Karpas-422 (cell line): ENCODE measurements around the gene CDC123. TPM values are rescaled to one million over a fixed set of nuclear protein-coding genes. Genes with fewer than 3 reads are reported as not detected.
"Not testable (repeated sequence)": the region's sequence is repeated elsewhere in the genome, so short reads cannot be mapped to it uniquely, and the experiment has no call there.

Experiments
- DNase-seq: peaks from one replicate; pipeline ENCODE4 v3.0.0-alpha.2; 2015
- H2AFZ ChIP-seq: fragments of 200-600 bp; sonication (generic); 2 replicates; pipeline ENCODE4 v1.6.1; 2014; ENCODE audit warnings: antibody characterized with exemption, low read length, mixed read lengths
- H3K27ac ChIP-seq: fragments of 200-600 bp; sonication (generic); 2 replicates; pipeline ENCODE4 v1.5.1; 2014; ENCODE audit warnings: mild to moderate bottlenecking, low read length, moderate library complexity
- H3K27me3 ChIP-seq: fragments of 200-600 bp; sonication (generic); 2 replicates; pipeline ENCODE4 v1.6.1; 2014; ENCODE audit warnings: low read length, mixed read lengths
- H3K36me3 ChIP-seq: fragments of 200-600 bp; sonication (generic); 2 replicates; pipeline ENCODE4 v1.6.1; 2014; ENCODE audit warnings: low read length, mixed read lengths; ENCODE audit not compliant: insufficient read depth
- H3K4me1 ChIP-seq: fragments of 200-600 bp; sonication (generic); 2 replicates; pipeline ENCODE4 v1.6.1; 2014; ENCODE audit warnings: mild to moderate bottlenecking, low read length, mixed read lengths
- H3K4me2 ChIP-seq: fragments of 200-600 bp; sonication (generic); 2 replicates; pipeline ENCODE4 v1.6.1; 2014; ENCODE audit warnings: low read length, low read depth, mild to moderate bottlenecking; ENCODE audit not compliant: poor library complexity, severe bottlenecking
- H3K4me3 ChIP-seq: fragments of 200-600 bp; sonication (generic); 2 replicates; pipeline ENCODE4 v1.5.1; 2014; ENCODE audit warnings: mild to moderate bottlenecking, antibody characterized with exemption, low read length, mixed read lengths
- H3K79me2 ChIP-seq: fragments of 200-600 bp; sonication (generic); 2 replicates; pipeline ENCODE4 v1.6.1; 2014; ENCODE audit warnings: mild to moderate bottlenecking, low read length, mixed read lengths
- H3K9ac ChIP-seq: fragments of 200-600 bp; sonication (generic); 2 replicates; pipeline ENCODE4 v1.6.0; 2014; ENCODE audit warnings: low read length
- H3K9me2 ChIP-seq: fragments of 200-600 bp; sonication (generic), shearing (Covaris generic); replicated peaks from 2 replicates; pipeline ENCODE4 v1.6.0; 2014; ENCODE audit warnings: mild to moderate bottlenecking, low read length, moderate library complexity; ENCODE audit not compliant: insufficient read depth
- H3K9me3 ChIP-seq: fragments of 300-700, 200-600 bp; sonication (generic); 2 replicates; pipeline ENCODE4 v1.6.1; 2014; ENCODE audit warnings: low read length, mixed read lengths
- H4K20me1 ChIP-seq: fragments of 200-600 bp; sonication (generic); 2 replicates; pipeline ENCODE4 v1.6.1; 2014; ENCODE audit warnings: mild to moderate bottlenecking, antibody characterized with exemption, low read length, low read depth; ENCODE audit not compliant: insufficient read depth
- total RNA-seq: library from RNA; depleted of rRNA; stranded (reverse); fragments of >200 nt; shearing (Covaris generic); gene quantifications from 2 replicates; pipeline ENCODE4 v1.2.3, GENCODE V29; 2014; ENCODE audit warnings: low replicate concordance

The CDC123 gene
- total RNA-seq, 1 experiment from 2014 or later, result 138 TPM

GRCh38 chr10:12165036-12165435 lies 31.0 kb upstream of the CDC123 start:
- H3K27ac ChIP-seq, result no peak overlapping the region
- no peaks in the 10 kb centered on the region for H3K27me3 ChIP-seq
- no peaks in the 10 kb centered on the region for H3K79me2 ChIP-seq
- H3K9me2 ChIP-seq, result no peaks in the 10 kb centered on the region
- no peak overlapping the region for H3K4me2 ChIP-seq
- H3K9me3 ChIP-seq, result no peaks in the 10 kb centered on the region
- H3K4me1 ChIP-seq, result no peaks in the 10 kb centered on the region
- no peak overlapping the region for H3K4me3 ChIP-seq
- no peaks in the 10 kb centered on the region for H4K20me1 ChIP-seq
- DNase-seq, result no peak
- no peak overlapping the region for H2AFZ ChIP-seq
- H3K36me3 ChIP-seq, result peaks cover 47% of the 10 kb centered on the region; the same call in 1 of the 2 replicates
- H3K9ac ChIP-seq, result no peak overlapping the region

- no peaks in the 10 kb centered on the region for H3K9me3 ChIP-seq
- H3K36me3 ChIP-seq, result peaks cover 51% of the 10 kb centered on the region; the same call in 1 of the 2 replicates
- H2AFZ ChIP-seq, result no peak overlapping the region
- H3K4me2 ChIP-seq, result no peak overlapping the region
- no peak overlapping the region for H3K9ac ChIP-seq
- no peak overlapping the region for H3K27ac ChIP-seq
- H3K4me3 ChIP-seq, result no peak overlapping the region
- no peaks in the 10 kb centered on the region for H3K27me3 ChIP-seq
- H3K79me2 ChIP-seq, result no peaks in the 10 kb centered on the region
- H3K4me1 ChIP-seq, result no peaks in the 10 kb centered on the region
- H4K20me1 ChIP-seq, result no peaks in the 10 kb centered on the region
- H3K9me2 ChIP-seq, result no peaks in the 10 kb centered on the region
- DNase-seq, result no peak
These were observed 29.8 kb upstream of the CDC123 start for GRCh38 chr10:12165999-12166775.

- not testable (repeated sequence) for H3K9ac ChIP-seq, H3K27ac ChIP-seq, H3K9me3 ChIP-seq, H3K79me2 ChIP-seq, DNase-seq, H3K27me3 ChIP-seq, H3K4me1 ChIP-seq, H3K4me3 ChIP-seq, H2AFZ ChIP-seq, H4K20me1 ChIP-seq, H3K9me2 ChIP-seq, H3K4me2 ChIP-seq
- H3K36me3 ChIP-seq, result peaks cover 30% of the 10 kb centered on the region; the same call in 1 of the 2 replicates
These were observed 24.5 kb upstream of the CDC123 start for GRCh38 chr10:12171512-12171911.

GRCh38 chr10:12177642-12178041 lies 18.3 kb upstream of the CDC123 start:
- H3K4me2 ChIP-seq, result no peak overlapping the region
- H4K20me1 ChIP-seq, result no peaks in the 10 kb centered on the region
- H3K9me2 ChIP-seq, result no peaks in the 10 kb centered on the region
- H3K4me3 ChIP-seq, result no peak overlapping the region
- H3K27me3 ChIP-seq, result no peaks in the 10 kb centered on the region
- H3K4me1 ChIP-seq, result no peaks in the 10 kb centered on the region
- no peak for DNase-seq
- H2AFZ ChIP-seq, result no peak overlapping the region
- no peak overlapping the region for H3K9ac ChIP-seq
- no peaks in the 10 kb centered on the region for H3K9me3 ChIP-seq
- H3K36me3 ChIP-seq, result no peaks in the 10 kb centered on the region; the same call in 1 of the 2 replicates
- no peaks in the 10 kb centered on the region for H3K79me2 ChIP-seq
- H3K27ac ChIP-seq, result no peak overlapping the region

- Histone ChIP-seq H3K9me3 (no peaks in the 10 kb centered on the region), H3K4me1 (no peaks in the 10 kb centered on the region), H3K9ac (no peak overlapping the region), H3K27me3 (no peaks in the 10 kb centered on the region), H3K4me3 (no peak overlapping the region), H3K36me3 (peaks cover 10% of the 10 kb centered on the region; the same call in 1 of the 2 replicates), H3K9me2 (no peaks in the 10 kb centered on the region), H3K79me2 (no peaks in the 10 kb centered on the region), H2AFZ (no peak overlapping the region), H4K20me1 (no peaks in the 10 kb centered on the region), H3K27ac (no peak overlapping the region), H3K4me2 (no peak overlapping the region)
- no peak for DNase-seq
These were observed 16.3 kb upstream of the CDC123 start for GRCh38 chr10:12179606-12180170.

- Histone ChIP-seq H3K27ac (no peak overlapping the region), H3K9me2 (no peaks in the 10 kb centered on the region), H3K4me3 (no peak overlapping the region), H2AFZ (no peak overlapping the region), H4K20me1 (no peaks in the 10 kb centered on the region), H3K79me2 (peaks cover 3% of the 10 kb centered on the region; the same call in 1 of the 2 replicates), H3K9me3 (no peaks in the 10 kb centered on the region), H3K9ac (no peak overlapping the region), H3K4me2 (no peak overlapping the region), H3K36me3 (peaks cover 16% of the 10 kb centered on the region; the same call in 1 of the 2 replicates), H3K27me3 (no peaks in the 10 kb centered on the region), H3K4me1 (no peaks in the 10 kb centered on the region)
- DNase-seq, result no peak
These were observed 15.6 kb upstream of the CDC123 start for GRCh38 chr10:12180221-12180974.

GRCh38 chr10:12181065-12181775 lies 14.8 kb upstream of the CDC123 start:
- Histone ChIP-seq H3K4me1 (no peaks in the 10 kb centered on the region), H2AFZ (no peak overlapping the region), H3K27ac (no peak overlapping the region), H3K9ac (no peak overlapping the region), H3K27me3 (no peaks in the 10 kb centered on the region), H4K20me1 (no peaks in the 10 kb centered on the region), H3K36me3 (peaks cover 24% of the 10 kb centered on the region; the same call in 1 of the 2 replicates), H3K79me2 (peaks cover 11% of the 10 kb centered on the region), H3K9me3 (no peaks in the 10 kb centered on the region), H3K4me2 (no peak overlapping the region), H3K9me2 (no peaks in the 10 kb centered on the region), H3K4me3 (no peak overlapping the region)
- no peak for DNase-seq
